GM12878 (cell line): ENCODE results near the gene RCN2. TPM values are rescaled to one million over a fixed set of nuclear protein-coding genes. Genes with fewer than 3 reads are reported as not detected.
"Not testable (repeated sequence)": the region's sequence is repeated elsewhere in the genome, so short reads cannot be mapped to it uniquely, and the experiment has no call there.

Experiments
- ATAC-seq: fragments of 200-7000 bp; cut with Tn5 transposase; 3 replicates; pipeline ENCODE4 v1.9.1; 2020; ENCODE audit warnings: mild to moderate bottlenecking, moderate library complexity
- BruUV-seq: library from RNA; stranded (reverse); fragments of 400-500 nt; replicated peaks from 2 replicates; lab custom pipeline; 2021; lab: Mats Ljungman, UMichigan
- CTCF ChIA-PET: fragments of 300-600 bp; sonication (Branson Sonifier 250); formaldehyde crosslinking; extraction: SDS; loops from one replicate; lab custom pipeline; 2021; ENCODE audit warnings: inconsistent platforms; lab: Yijun Ruan, JAX
- POLR2A ChIA-PET: fragments of 350-600 bp; formaldehyde crosslinking; extraction: SDS; loops from one replicate; lab custom pipeline; 2021; ENCODE audit warnings: inconsistent platforms; lab: Charles Lee
- RAD21 ChIA-PET: fragments of 300-600 bp; sonication (Branson Sonifier 250); formaldehyde crosslinking; loops from one replicate; lab custom pipeline; 2023; ENCODE audit warnings: antibody characterized with exemption; ENCODE audit not compliant: unreplicated experiment; lab: Charles Lee
- SMC1A ChIA-PET: fragments of 300-600 bp; sonication (Branson Sonifier 250); formaldehyde crosslinking; loops from one replicate; lab custom pipeline; 2023; ENCODE audit not compliant: unreplicated experiment, uncharacterized antibody; lab: Charles Lee
- DNase-seq: peaks from one replicate; pipeline ENCODE4 v3.0.0-alpha.2; 2011; ENCODE audit warnings: low read depth, low spot score
- FAIRE-seq: peaks from 3 replicates; lab custom pipeline; 2011; peaks lifted over from hg19 to GRCh38; lab: Jason Lieb, UNC
- H2AFZ ChIP-seq: 2 replicates; pipeline ENCODE4 v1.6.0; 2011; ENCODE audit warnings: low read depth, low read length, control low read depth; ENCODE audit not compliant: control insufficient read depth
- H3K27ac ChIP-seq: 2 replicates; pipeline ENCODE4 v1.5.1; 2011; ENCODE audit warnings: control low read depth; ENCODE audit not compliant: control insufficient read depth, insufficient read depth
- H3K27me3 ChIP-seq, 2 experiments: replicated peaks in 1 of 2; 2 replicates each; pipeline versions ENCODE4 v1.6.0 to v1.6.1; 2011; ENCODE audit warnings: low read length in 1 of 2; ENCODE audit not compliant: control insufficient read depth in 2 of 2, insufficient read depth in 2 of 2
- H3K36me3 ChIP-seq, 2 experiments: 2 replicates each; pipeline ENCODE4 v1.5.1; 2011; ENCODE audit warnings: low read length in 1 of 2; ENCODE audit not compliant: control insufficient read depth in 2 of 2, insufficient read depth in 2 of 2
- H3K4me1 ChIP-seq: 2 replicates; pipeline ENCODE4 v1.6.1; 2011; ENCODE audit warnings: mild to moderate bottlenecking, low read length, moderate library complexity, mixed read lengths; ENCODE audit not compliant: control insufficient read depth, insufficient read depth
- H3K4me2 ChIP-seq: 2 replicates; pipeline ENCODE4 v1.6.0; 2011; ENCODE audit warnings: control low read depth; ENCODE audit not compliant: control insufficient read depth, insufficient read depth
- H3K4me3 ChIP-seq: fragments of 200-600 bp; sonication (generic); 2 replicates; pipeline ENCODE4 v1.5.1; 2016
- H3K79me2 ChIP-seq: 2 replicates; pipeline ENCODE4 v1.6.0; 2011; ENCODE audit warnings: low read length; ENCODE audit not compliant: control insufficient read depth, insufficient read depth
- H3K9ac ChIP-seq: 2 replicates; pipeline ENCODE4 v1.8.0; 2011; ENCODE audit warnings: low read length, control low read depth, mixed read lengths; ENCODE audit not compliant: control insufficient read depth, insufficient read depth
- H3K9me3 ChIP-seq: replicated peaks from 3 replicates; pipeline ENCODE4 v1.5.1; 2011; ENCODE audit warnings: mild to moderate bottlenecking, low read length; ENCODE audit not compliant: control insufficient read depth, insufficient read depth
- H4K20me1 ChIP-seq: 2 replicates; pipeline ENCODE4 v1.6.0; 2011; ENCODE audit not compliant: control insufficient read depth, insufficient read depth
- BACH1 ChIP-seq: fragments of 450-650 bp; IDR thresholded peaks from 2 replicates; pipeline ENCODE4 v1.6.1; 2017; ENCODE audit warnings: mild to moderate bottlenecking, borderline replicate concordance
- CBX5 ChIP-seq: sonication (generic); IDR thresholded peaks from 2 replicates; pipeline ENCODE4 v1.6.1; 2016; ENCODE audit warnings: low read depth, moderate library complexity, mild to moderate bottlenecking, inconsistent platforms
- MTA2 ChIP-seq: fragments of 450-650 bp; IDR thresholded peaks from 2 replicates; pipeline ENCODE4 v1.6.1; 2016; ENCODE audit warnings: low read depth, mild to moderate bottlenecking, moderate library complexity
- NBN ChIP-seq: fragments of 450-650 bp; IDR thresholded peaks from 2 replicates; pipeline ENCODE4 v1.6.1; 2016
- NFXL1 ChIP-seq: fragments of 450-650 bp; IDR thresholded peaks from 2 replicates; pipeline ENCODE4 v1.6.1; 2017; ENCODE audit warnings: antibody characterized with exemption, mild to moderate bottlenecking, borderline replicate concordance
- RCOR1 ChIP-seq: conservative IDR thresholded peaks from 2 replicates; pipeline ENCODE4 v1.6.1; 2012; ENCODE audit warnings: low read depth, low read length, improper control_type of control experiment
- RELB ChIP-seq: fragments of 450-650 bp; IDR thresholded peaks from 2 replicates; pipeline ENCODE4 v1.6.1; 2017; ENCODE audit warnings: low read depth, mild to moderate bottlenecking, moderate library complexity
- TCF3 ChIP-seq: IDR thresholded peaks from 2 replicates; pipeline ENCODE4 v1.6.1; 2012; ENCODE audit warnings: low read depth, mild to moderate bottlenecking, low read length, borderline replicate concordance; ENCODE audit not compliant: insufficient read depth
- WGBS: methylation state at CpG from one replicate; pipeline ENCODE4 v1.1.6; 2016; ENCODE audit warnings: low lambda C conversion rate; ENCODE audit not compliant: insufficient replicate concordance, insufficient coverage; ENCODE audit errors: missing lambda C conversion rate; 5-methylcytosine and 5-hydroxymethylcytosine counted together
- in situ Hi-C: fragments of 300-500 bp; cut with MboI; formaldehyde crosslinking; loops from 9 replicates; pipeline ENCODE4 v1.14.3; 2018; ENCODE audit warnings: mixed read lengths
- intact Hi-C: fragments of 100-400 bp; cut with micrococcal nuclease; formaldehyde crosslinking; loops from one replicate; pipeline ENCODE4 v1.14.2; 2022; ENCODE audit not compliant: unreplicated experiment
- polyA plus RNA-seq, 11 experiments: library from polyadenylated mRNA; depleted of rRNA in 4 of 11; unstranded in 6 of 11; stranded (reverse) in 5 of 11; fragments of >200 nt; fragmentation: Nextera tagmentation in 4 of 11; fragmentation: Illumina TruSeq in 1 of 11; extraction: Ambion mirVana in 4 of 11; extraction: Trizol in 1 of 11; gene quantifications; 1 replicate in 1 of 11; 2 replicates in 10 of 11; pipeline versions ENCODE4 v1.2.1 to v1.2.3, GENCODE V29; 2011 to 2016; ENCODE audit warnings: inconsistent platforms in 2 of 11, missing spikeins in 2 of 11, low read depth in 1 of 11
- total RNA-seq, 4 experiments: library from RNA; depleted of rRNA in 3 of 4; stranded (reverse); fragments of >200 nt in 3 of 4; fragmentation: Illumina TruSeq in 1 of 4; extraction: Trizol in 1 of 4; gene quantifications; 2 replicates each; pipeline versions ENCODE4 v1.2.1 to v1.2.3, GENCODE V29; 2013 to 2021

The RCN2 gene
- total and polyA plus RNA-seq, 10 of the 15 experiments (the other 5 are each of a cell fraction or from before 2014, with no cell fraction given) = 4.9 to 41.0 (median 12.9) TPM

- H3K4me3 ChIP-seq, H3K4me1 ChIP-seq, CTCF ChIA-PET, FAIRE-seq, POLR2A ChIA-PET, H3K36me3 ChIP-seq, H3K9ac ChIP-seq, in situ Hi-C loops, RAD21 ChIA-PET, SMC1A ChIA-PET, H3K9me3 ChIP-seq, ATAC-seq, BruUV-seq, intact Hi-C loops, H3K27me3 ChIP-seq, H3K79me2 ChIP-seq, DNase-seq, H2AFZ ChIP-seq, H4K20me1 ChIP-seq, H3K27ac ChIP-seq, H3K4me2 ChIP-seq: not testable (repeated sequence)
- WGBS = 98% methylated on average over 4 of the region's 5 CpGs
These were observed 38.7 kb upstream of the RCN2 start for GRCh38 chr15:76892836-76893235.

- RAD21 ChIA-PET = no interaction called here
- Histone ChIP-seq H3K4me2 (peak overlapping the region; percentile 3; the same call in 1 of the 2 replicates), H3K4me3 (no peak overlapping the region), H3K9me3 (peaks cover 4% of the 10 kb centered on the region), H3K36me3 (no peaks in the 10 kb centered on the region), H2AFZ (no peak overlapping the region), H3K4me1 (peaks cover 8% of the 10 kb centered on the region; the same call in 1 of the 2 replicates), H3K9ac (no peak overlapping the region), H3K27me3 (no peaks in the 10 kb centered on the region), H3K79me2 (no peaks in the 10 kb centered on the region; the same call in 1 of the 2 replicates), H3K27ac (no peak overlapping the region), H4K20me1 (no peaks in the 10 kb centered on the region)
- TF ChIP-seq RCOR1 (no peak), NFXL1 (no peak), CBX5 (no peak), TCF3 (no peak), NBN (no peak), RELB (no peak), BACH1 (no peak), MTA2 (no peak)
- POLR2A ChIA-PET = no interaction called here
- intact Hi-C loops (no loop called here), in situ Hi-C loops (no loop called here)
- no peak for DNase-seq
- FAIRE-seq = no peak
- BruUV-seq = no TSS peak
- no peak for ATAC-seq
- CTCF ChIA-PET = interaction anchor here (1.6 kb wide), 1 partner anchor 10 kb away, joined by 5 read pairs; no protein-coding TSS in a partner anchor
- SMC1A ChIA-PET = no interaction called here
- 100% methylated on average over 2 of the region's 2 CpGs for WGBS
These were observed 37.4 kb upstream of the RCN2 start for GRCh38 chr15:76894174-76894573.
